Activated CD4-positive, alpha-beta T cell treated with anti-CD3 and anti-CD28 coated beads, Interleukin-2, amount 10 ng/mL, durations not matched to agents 7 days and 5 days (primary cell): Measurements from ENCODE around the gene SH3BGRL2. TPM values are rescaled to one million over a fixed set of nuclear protein-coding genes. Genes with fewer than 3 reads are reported as not detected.

Experiments
- CTCF ChIA-PET: fragments of 350-600 bp; sonication (Branson Sonifier 250); formaldehyde crosslinking; loops from one replicate; lab custom pipeline; 2021; ENCODE audit warnings: antibody characterized with exemption; lab: Charles Lee
- POLR2A ChIA-PET: fragments of 350-600 bp; sonication (Branson Sonifier 250); formaldehyde crosslinking; loops from one replicate; lab custom pipeline; 2021; ENCODE audit warnings: antibody characterized with exemption; lab: Charles Lee
- DNase-seq: peaks from one replicate; pipeline ENCODE4 v3.0.0-alpha.2; 2020
- H3K27ac Mint-ChIP-seq: one replicate; pipeline ENCODE4 v1.8.0; 2021; ENCODE audit warnings: mild to moderate bottlenecking, moderate library complexity, mixed read lengths
- H3K27me3 Mint-ChIP-seq: one replicate; pipeline ENCODE4 v1.8.0; 2021; ENCODE audit warnings: mixed read lengths
- H3K36me3 Mint-ChIP-seq: one replicate; pipeline ENCODE4 v1.8.0; 2021; ENCODE audit warnings: low read depth, mixed read lengths
- H3K4me1 Mint-ChIP-seq: one replicate; pipeline ENCODE4 v1.8.0; 2021; ENCODE audit warnings: mixed read lengths
- H3K4me3 Mint-ChIP-seq: one replicate; pipeline ENCODE4 v1.8.0; 2021; ENCODE audit warnings: mild to moderate bottlenecking, moderate library complexity, mixed read lengths
- H3K9me3 Mint-ChIP-seq: one replicate; pipeline ENCODE4 v1.8.0; 2021; ENCODE audit warnings: mixed read lengths
- total RNA-seq, 2 experiments: library from RNA; stranded (reverse); gene quantifications; one replicate each; pipeline ENCODE4 v1.2.3, GENCODE V29; 2021

The SH3BGRL2 gene
- total RNA-seq: under 1 TPM; 0.12 to 0.17 TPM

DNA sequence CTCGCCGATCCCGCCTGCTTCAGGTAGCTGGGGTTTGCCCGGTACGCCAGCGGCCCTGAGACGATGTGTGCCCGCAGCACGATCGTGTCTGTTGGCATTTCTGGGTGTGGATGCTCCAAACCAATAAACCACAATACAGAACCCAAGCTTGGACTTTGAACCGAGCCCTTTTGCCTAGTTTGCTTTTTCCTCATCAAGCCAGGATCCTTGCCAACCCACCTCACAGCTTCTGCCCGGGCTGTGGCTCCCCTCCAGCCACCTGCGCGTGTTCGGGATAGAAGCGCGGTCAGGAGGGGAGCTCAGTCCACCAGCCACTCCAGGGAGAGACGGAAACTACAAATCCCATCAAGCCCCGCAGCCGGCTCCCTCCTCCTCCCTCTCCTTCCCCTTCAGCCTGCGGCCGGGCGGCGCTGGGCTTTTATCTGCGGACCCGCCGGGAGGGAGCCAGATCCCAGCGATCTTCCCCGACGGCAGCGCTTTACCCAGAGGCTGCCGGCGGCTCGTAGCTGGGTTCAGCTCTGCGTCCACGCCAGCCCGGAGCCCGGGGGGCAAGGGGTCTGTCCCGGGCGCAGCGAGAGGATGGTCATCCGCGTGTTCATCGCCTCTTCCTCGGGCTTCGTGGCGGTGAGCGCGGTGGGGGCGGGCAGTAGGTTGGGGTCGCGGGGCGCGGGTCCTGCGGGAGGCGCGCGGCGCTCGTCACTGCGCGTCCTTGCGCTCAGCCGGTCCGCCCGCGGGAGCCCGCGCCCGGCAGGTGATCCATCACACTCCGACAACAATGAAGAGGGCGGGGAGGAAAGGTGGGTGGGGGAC lies at the start of gene SH3BGRL2:
Gene SH3BGRL2, plus strand, starts transcription at position 447 of the 810 bp plus-strand sequence. Its CDS starts 133 bp downstream, at position 580.
- DNase-seq: peak; percentile 12
- no peaks in the 10 kb centered on the region for H3K9me3 Mint-ChIP-seq
- no peak within 1 kb of the TSS for H3K27ac Mint-ChIP-seq
- H3K4me1 Mint-ChIP-seq: peaks cover 9% of the 10 kb centered on the region
- ChIA-PET POLR2A (interaction anchor here (0.6 kb wide), 1 partner anchor 1075 kb away, joined by 4 read pairs; no protein-coding TSS in a partner anchor), CTCF (no interaction called here)
- H3K4me3 Mint-ChIP-seq: peak within 1 kb of the TSS; percentile 75
- peaks cover 63% of the 10 kb centered on the region for H3K27me3 Mint-ChIP-seq
- no peaks in the 10 kb centered on the region for H3K36me3 Mint-ChIP-seq

DNA sequence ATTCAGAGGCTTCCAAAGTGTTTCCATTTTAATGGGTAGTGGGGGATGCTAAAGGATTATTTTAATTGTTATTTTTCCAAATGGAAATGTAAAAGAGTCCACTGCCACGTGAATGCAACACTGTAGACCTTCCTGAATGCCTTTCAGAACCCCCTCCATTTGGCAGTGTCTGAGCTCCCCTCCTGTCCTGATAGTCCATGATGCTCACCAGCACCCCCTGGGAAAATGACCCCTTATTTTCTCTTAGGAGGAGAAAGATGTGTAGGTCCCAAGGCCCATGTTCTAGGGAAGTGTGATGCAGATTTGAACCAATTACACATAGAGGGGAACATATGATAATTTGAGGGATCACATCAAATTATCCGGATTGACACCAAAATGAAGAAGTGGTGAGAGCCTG lies 46.8 kb upstream of the SH3BGRL2 start:
- no peaks in the 10 kb centered on the region for H3K36me3 Mint-ChIP-seq
- H3K27me3 Mint-ChIP-seq: peaks cover 2% of the 10 kb centered on the region
- H3K4me3 Mint-ChIP-seq: no peak overlapping the region
- peaks cover 5% of the 10 kb centered on the region for H3K9me3 Mint-ChIP-seq
- no peaks in the 10 kb centered on the region for H3K4me1 Mint-ChIP-seq
- CTCF ChIA-PET: no interaction called here
- POLR2A ChIA-PET: no interaction called here
- H3K27ac Mint-ChIP-seq: no peak overlapping the region
- DNase-seq: no peak

DNA sequence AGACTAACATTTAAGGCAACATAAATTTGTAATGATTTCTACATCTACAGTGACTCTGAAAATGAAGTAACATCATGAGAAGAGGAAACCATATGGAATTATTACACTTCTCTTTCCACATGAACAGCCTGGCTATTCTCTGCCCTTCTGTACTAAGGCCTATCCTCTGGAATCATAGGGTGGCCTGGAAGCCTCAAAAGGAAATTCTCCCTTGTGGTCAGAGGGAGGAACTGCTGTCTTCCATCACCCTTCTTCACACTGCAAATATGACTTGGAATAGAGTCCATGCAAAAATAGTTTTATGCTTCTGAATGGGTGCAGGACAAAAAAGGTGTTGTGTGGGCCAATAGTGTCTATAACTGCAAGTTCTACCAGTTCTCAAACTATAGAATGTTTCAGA lies 44.6 kb upstream of the SH3BGRL2 start:
- no peak for DNase-seq
- Mint-ChIP-seq H3K27ac (no peak overlapping the region), H3K9me3 (no peaks in the 10 kb centered on the region), H3K4me1 (no peaks in the 10 kb centered on the region), H3K27me3 (no peaks in the 10 kb centered on the region), H3K36me3 (no peaks in the 10 kb centered on the region), H3K4me3 (no peak overlapping the region)
- POLR2A ChIA-PET: no interaction called here
- CTCF ChIA-PET: no interaction called here

DNA sequence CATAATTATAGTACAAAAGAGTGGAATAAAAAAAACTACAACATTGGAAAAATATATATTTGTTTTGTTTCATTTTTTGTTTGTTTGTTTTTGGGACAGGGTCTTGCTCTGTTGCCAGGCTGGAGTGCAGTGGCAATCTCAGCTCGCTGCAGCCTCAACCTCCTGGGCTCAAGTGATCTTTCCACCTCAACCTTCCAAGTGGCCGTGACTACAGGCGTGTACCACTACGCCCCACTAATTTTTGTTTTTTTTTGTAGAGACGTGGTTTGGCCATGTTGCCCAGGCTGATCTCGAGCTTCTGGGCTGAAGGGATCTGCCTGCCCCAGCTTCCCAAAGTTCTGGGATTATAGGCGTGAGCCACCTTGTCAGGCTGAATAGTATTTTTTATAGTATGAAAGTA lies 41.4 kb upstream of the SH3BGRL2 start:
- no peaks in the 10 kb centered on the region for H3K9me3 Mint-ChIP-seq
- no peak overlapping the region for H3K4me3 Mint-ChIP-seq
- CTCF ChIA-PET: no interaction called here
- no peaks in the 10 kb centered on the region for H3K4me1 Mint-ChIP-seq
- DNase-seq: no peak
- H3K36me3 Mint-ChIP-seq: no peaks in the 10 kb centered on the region
- POLR2A ChIA-PET: no interaction called here
- no peaks in the 10 kb centered on the region for H3K27me3 Mint-ChIP-seq
- H3K27ac Mint-ChIP-seq: no peak overlapping the region

DNA sequence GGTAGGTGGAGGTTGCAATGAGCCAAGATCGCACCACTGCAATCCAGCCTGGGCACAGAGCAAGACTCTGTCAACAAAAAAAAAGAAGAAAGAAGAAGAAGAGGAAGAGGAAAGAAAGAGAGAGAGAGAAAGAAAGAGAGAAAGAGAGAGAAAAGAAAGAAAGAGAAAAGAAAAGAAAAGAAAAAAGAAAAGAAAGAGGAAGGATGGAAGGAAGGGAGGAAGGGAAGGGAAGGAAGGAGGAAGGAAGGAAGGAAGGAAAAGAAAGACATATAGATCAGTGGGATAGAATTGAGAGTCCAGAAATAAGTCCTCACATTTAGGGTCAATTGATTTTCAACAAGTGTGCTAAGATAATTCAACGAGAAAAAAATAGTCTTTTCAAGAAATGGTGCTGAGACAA lies 34.0 kb upstream of the SH3BGRL2 start:
- Mint-ChIP-seq H3K4me1 (no peaks in the 10 kb centered on the region), H3K27ac (no peak overlapping the region), H3K9me3 (no peaks in the 10 kb centered on the region), H3K36me3 (no peaks in the 10 kb centered on the region), H3K27me3 (no peaks in the 10 kb centered on the region), H3K4me3 (no peak overlapping the region)
- DNase-seq: no peak
- ChIA-PET CTCF (no interaction called here), POLR2A (no interaction called here)

DNA sequence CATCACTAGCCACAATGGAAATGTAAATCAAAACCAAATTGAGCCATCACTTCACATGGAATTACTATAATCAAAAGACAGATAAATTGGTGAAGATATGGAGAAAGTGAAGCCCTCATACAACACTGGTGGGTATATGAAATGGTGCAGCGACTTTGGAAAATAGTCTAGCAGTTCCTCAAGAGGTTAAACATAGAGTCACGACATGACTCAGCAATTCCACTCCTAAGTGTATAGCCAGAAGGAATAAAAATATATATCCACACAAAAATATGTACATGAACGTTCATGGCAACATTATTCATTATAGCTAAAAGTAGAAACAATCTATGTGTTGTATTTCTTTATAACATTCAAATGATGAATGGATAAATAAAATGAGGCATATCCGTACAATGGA lies 33.1 kb upstream of the SH3BGRL2 start:
- H3K36me3 Mint-ChIP-seq: no peaks in the 10 kb centered on the region
- H3K4me1 Mint-ChIP-seq: no peaks in the 10 kb centered on the region
- no peaks in the 10 kb centered on the region for H3K27me3 Mint-ChIP-seq
- no peak overlapping the region for H3K27ac Mint-ChIP-seq
- no peak overlapping the region for H3K4me3 Mint-ChIP-seq
- POLR2A ChIA-PET: no interaction called here
- DNase-seq: no peak
- no peaks in the 10 kb centered on the region for H3K9me3 Mint-ChIP-seq
- CTCF ChIA-PET: no interaction called here

DNA sequence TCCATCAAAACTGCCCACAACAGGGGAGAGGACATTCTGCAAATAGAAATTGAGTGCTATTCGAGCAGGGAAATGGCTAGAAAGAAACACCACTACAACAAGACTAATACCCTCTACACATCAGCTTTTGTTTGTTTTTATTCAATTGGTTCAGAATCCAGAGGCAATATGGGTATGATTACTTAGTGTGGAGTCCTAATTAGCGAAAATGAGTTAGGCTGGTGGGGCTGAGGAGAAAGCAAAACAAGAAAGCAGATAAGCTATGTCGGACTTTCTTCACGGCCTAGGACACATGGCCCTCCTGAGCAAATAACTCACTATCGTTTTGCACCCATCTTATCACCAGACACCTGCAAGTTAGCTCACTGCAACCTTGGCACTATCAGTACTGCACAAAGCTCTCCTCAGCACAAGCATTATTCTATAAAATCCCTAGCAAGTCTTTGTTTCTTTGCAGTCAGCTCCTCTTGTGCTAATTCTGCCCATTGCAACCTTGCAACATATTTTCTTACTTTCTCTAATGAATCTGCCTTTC lies 31.3 kb upstream of the SH3BGRL2 start:
- H3K27ac Mint-ChIP-seq: no peak overlapping the region
- CTCF ChIA-PET: no interaction called here
- H3K9me3 Mint-ChIP-seq: no peaks in the 10 kb centered on the region
- H3K4me3 Mint-ChIP-seq: no peak overlapping the region
- POLR2A ChIA-PET: no interaction called here
- H3K27me3 Mint-ChIP-seq: no peaks in the 10 kb centered on the region
- H3K4me1 Mint-ChIP-seq: no peaks in the 10 kb centered on the region
- H3K36me3 Mint-ChIP-seq: no peaks in the 10 kb centered on the region
- no peak for DNase-seq

DNA sequence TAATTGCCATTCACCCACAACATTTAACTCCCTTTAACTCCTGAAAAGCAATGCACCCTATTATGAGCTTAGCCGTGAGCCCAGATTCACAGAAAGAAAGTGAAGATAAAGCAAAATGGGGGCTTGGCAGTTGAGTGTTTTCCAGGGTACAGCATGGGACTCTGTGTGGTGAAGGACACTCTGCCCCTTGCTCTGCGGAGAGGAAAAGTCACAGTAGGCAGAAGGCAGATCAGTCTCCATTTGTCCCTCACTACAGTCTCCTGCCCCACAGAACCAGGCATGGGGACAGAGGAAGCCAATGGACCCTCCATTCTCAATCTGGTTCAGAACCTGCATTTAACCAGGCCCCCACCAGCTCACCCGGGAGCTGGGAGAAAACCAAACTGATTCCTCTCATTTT lies 30.8 kb upstream of the SH3BGRL2 start:
- no peak for DNase-seq
- no peaks in the 10 kb centered on the region for H3K36me3 Mint-ChIP-seq
- H3K27me3 Mint-ChIP-seq: no peaks in the 10 kb centered on the region
- H3K4me3 Mint-ChIP-seq: no peak overlapping the region
- H3K9me3 Mint-ChIP-seq: no peaks in the 10 kb centered on the region
- no peaks in the 10 kb centered on the region for H3K4me1 Mint-ChIP-seq
- ChIA-PET POLR2A (no interaction called here), CTCF (no interaction called here)
- no peak overlapping the region for H3K27ac Mint-ChIP-seq

DNA sequence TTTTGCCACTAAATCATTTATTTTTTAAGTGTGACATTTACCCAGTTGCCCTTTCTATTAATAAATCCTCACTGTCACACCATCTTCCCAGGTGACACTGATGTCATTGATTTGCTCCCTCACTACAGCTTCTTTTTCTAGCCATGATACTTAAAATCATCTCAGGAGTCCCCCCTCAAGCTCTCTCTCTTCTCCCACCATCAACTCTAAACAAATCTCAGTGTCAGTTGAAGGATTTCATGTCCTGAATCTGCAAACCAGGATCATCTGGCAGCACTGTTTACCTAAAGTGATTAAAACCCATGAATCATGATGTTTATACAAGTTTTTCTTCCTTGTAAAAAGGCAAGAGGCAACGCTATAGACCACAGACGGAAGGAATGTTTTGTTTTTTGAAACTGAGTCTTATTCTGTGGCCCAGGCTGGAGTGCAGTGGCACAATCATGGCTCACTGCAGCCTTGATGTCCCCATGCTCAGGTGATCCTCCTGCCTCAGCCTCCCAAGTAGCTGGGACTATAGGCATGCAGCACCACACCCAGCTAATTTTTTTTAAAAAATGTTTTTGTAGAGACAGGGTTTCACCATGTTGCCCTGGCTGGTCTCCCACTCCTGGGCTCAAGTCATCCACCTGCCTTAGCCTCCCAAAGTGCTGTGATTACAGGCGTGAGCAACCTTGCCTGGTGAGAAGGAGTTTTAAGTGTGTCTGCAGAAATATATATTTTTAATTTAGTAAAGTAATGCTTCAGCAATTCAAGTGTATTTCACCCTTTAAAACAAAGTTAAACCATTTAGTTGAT lies 30.1 kb upstream of the SH3BGRL2 start:
- no peaks in the 10 kb centered on the region for H3K4me1 Mint-ChIP-seq
- H3K4me3 Mint-ChIP-seq: no peak overlapping the region
- H3K9me3 Mint-ChIP-seq: no peaks in the 10 kb centered on the region
- H3K27ac Mint-ChIP-seq: no peak overlapping the region
- H3K27me3 Mint-ChIP-seq: no peaks in the 10 kb centered on the region
- ChIA-PET POLR2A (no interaction called here), CTCF (no interaction called here)
- DNase-seq: no peak
- no peaks in the 10 kb centered on the region for H3K36me3 Mint-ChIP-seq

DNA sequence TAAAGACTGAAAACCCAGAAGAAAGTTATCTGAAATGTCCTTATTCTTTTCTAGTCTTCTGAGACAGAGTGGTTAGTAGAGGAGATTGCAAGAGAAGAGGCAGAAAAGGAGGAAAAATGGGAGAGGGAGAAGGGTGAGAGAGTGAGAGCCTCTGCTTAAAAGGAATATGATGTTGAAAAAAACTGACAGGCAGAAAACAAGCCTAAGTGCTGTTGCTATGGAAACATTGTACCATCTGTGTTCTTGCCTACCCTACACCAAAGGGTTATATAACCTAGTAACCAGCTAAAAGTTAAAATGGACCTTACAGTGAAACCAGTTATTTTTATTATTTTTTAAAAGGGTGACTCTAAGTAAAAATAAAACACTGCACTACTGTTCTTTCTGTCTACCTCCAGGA lies 28.3 kb upstream of the SH3BGRL2 start:
- H3K4me3 Mint-ChIP-seq: no peak overlapping the region
- no peak overlapping the region for H3K27ac Mint-ChIP-seq
- no peaks in the 10 kb centered on the region for H3K4me1 Mint-ChIP-seq
- no peak for DNase-seq
- ChIA-PET POLR2A (no interaction called here), CTCF (no interaction called here)
- H3K27me3 Mint-ChIP-seq: peaks cover under 1% of the 10 kb centered on the region
- no peaks in the 10 kb centered on the region for H3K36me3 Mint-ChIP-seq
- no peaks in the 10 kb centered on the region for H3K9me3 Mint-ChIP-seq

DNA sequence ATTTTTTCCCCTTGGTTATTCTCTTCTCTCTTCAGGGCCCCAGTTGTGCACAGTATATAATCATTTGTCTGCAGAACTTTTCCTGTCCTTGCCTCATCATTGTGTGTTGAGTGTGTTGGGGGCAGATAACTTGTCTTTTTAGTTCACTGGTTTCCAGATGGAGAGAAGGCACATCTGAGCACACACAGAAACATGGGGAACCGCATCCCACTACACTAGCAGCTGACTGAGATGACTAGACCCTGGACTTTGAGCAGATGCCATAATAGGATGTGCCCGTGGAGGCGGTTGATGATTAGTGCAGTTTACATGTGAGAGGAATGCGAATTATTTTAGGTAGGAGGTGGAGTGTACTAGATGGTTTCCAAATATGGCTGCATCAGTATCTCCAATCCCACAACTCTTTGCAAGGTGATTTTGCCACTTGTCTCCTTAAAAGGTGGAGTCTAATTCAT lies 26.5 kb upstream of the SH3BGRL2 start:
- Mint-ChIP-seq H3K27ac (no peak overlapping the region), H3K9me3 (no peaks in the 10 kb centered on the region), H3K4me3 (no peak overlapping the region), H3K4me1 (no peaks in the 10 kb centered on the region), H3K27me3 (peaks cover 2% of the 10 kb centered on the region), H3K36me3 (no peaks in the 10 kb centered on the region)
- ChIA-PET CTCF (no interaction called here), POLR2A (no interaction called here)
- DNase-seq: no peak

DNA sequence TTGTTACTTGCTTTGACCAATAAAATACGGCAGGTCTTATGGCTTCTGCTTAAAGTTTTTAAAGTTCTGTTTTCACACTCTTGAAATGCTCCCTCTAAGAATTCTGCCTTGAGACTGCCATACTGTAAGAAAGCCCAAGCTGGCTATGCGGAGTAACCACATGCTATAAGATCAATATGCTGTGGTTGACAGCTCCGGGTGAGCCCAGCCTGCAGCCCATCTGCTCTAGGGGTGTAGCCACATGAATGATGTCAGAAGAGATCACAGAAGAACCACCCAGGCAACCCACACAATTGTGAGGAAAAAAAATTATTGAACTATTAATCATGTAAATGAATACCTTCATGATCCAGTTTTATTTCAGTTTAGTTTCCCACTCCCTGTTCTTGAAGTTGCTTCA lies 26.1 kb upstream of the SH3BGRL2 start:
- no peak for DNase-seq
- H3K4me1 Mint-ChIP-seq: no peaks in the 10 kb centered on the region
- H3K27me3 Mint-ChIP-seq: peaks cover 2% of the 10 kb centered on the region
- no peaks in the 10 kb centered on the region for H3K36me3 Mint-ChIP-seq
- ChIA-PET POLR2A (no interaction called here), CTCF (no interaction called here)
- no peak overlapping the region for H3K4me3 Mint-ChIP-seq
- no peak overlapping the region for H3K27ac Mint-ChIP-seq
- H3K9me3 Mint-ChIP-seq: no peaks in the 10 kb centered on the region
